Stimulated activated CD4-positive, alpha-beta T cell treated with anti-CD3 and anti-CD28 coated beads, Interleukin-15, amount 100 ng/mL, for 48 hours (primary cell): Measurements from ENCODE around the gene DENND2D.

Source experiments
- DNase-seq, 2 donors: peaks; one replicate each; pipeline ENCODE4 v3.0.0-alpha.2; 2020; ENCODE audit warnings: low read depth in 2 of 2

Gene DENND2D, protein sequence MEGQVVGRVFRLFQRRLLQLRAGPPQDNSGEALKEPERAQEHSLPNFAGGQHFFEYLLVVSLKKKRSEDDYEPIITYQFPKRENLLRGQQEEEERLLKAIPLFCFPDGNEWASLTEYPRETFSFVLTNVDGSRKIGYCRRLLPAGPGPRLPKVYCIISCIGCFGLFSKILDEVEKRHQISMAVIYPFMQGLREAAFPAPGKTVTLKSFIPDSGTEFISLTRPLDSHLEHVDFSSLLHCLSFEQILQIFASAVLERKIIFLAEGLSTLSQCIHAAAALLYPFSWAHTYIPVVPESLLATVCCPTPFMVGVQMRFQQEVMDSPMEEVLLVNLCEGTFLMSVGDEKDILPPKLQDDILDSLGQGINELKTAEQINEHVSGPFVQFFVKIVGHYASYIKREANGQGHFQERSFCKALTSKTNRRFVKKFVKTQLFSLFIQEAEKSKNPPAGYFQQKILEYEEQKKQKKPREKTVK

DNA sequence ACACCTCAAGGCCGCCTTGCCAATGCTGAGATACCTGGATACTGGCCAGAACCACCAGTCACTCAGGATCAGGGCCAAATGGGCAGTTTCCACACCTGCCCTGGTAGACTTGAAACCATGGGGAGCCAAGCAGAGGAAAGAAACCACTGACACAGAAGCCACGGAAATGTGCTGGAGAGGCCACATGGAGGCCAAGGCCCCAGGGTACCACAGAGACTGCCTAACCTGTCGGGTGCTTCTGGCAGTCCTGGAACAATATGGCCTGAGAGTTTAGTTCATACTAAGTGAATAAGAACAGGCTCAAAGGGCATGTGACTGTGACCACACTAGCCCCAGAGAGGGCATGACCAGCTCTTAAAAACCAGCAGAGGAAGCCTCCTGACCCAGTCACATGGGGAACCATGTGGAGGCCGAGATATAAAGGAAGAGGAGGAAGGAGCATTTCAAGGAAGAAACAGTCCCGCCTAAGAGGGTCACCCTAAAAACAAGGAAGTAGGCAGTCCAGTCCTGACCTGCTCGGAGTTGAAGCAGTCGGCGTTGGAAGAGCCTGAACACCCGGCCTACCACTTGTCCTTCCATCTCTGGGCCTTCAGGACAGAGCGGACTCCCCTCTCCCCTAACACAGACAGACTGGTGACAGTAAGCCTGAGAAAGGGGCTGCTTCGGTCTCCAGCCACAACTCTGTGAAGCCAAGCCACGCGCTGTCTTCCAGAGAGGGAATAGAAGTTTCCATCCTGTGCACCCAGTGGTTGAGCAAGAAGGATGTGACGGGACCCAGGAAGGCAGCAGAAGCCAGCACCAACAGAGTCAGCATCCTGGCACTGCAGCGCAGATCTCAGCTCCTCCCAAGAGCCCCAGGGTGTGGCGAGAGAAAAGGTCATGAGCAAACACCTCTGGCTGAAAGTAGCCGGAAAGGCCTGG lies at the start of gene DENND2D:
TSS of gene DENND2D (minus strand) at position 766 of the 921 bp plus-strand sequence. CDS start at position 579, 187 bp downstream.
- DNase-seq: peak; percentile 61 to 68

- DNase-seq: no peak
These were observed 49.5 kb upstream of the DENND2D start for GRCh38 chr1:111249960-111250359.

DNA sequence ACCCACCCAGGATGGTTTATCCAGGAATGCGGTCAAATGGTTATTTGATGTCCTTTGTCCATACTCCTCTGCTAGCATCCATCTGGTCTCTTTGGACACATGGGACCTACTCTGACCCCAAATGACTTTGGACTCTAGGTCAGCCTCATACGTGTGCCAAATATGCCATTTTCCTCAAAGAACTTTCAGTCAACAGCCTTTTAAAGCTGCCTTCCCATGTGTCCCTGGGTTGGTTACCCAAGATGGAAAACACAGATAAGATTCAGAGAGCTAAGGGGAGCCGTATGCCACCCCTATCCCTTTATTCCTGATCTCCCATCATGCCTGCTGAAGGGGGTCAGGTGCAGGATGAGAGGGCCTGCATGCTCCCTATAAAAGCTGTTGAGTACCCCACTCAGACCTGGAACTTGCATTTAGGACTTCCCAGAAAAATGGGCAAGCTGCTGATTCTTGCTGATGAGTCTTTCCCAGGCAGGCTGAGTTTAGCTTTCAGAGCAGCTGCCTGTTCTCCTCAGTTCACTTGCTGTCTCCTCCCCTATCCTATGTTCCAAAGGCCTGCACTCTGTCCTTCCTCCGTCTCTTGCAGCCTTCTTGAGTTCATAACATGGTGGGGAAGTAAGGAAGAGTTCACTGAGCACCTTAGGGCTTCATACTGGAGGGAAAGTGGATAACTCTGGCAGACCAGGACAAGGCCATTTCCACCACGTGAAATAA lies 46.8 kb upstream of the DENND2D start:
- DNase-seq: no peak

GRCh38 chr1:111242805-111243523 lies 42.5 kb upstream of the DENND2D start:
- no peak for DNase-seq

GRCh38 chr1:111241797-111242196 lies 41.4 kb upstream of the DENND2D start:
- DNase-seq: no peak

DNA sequence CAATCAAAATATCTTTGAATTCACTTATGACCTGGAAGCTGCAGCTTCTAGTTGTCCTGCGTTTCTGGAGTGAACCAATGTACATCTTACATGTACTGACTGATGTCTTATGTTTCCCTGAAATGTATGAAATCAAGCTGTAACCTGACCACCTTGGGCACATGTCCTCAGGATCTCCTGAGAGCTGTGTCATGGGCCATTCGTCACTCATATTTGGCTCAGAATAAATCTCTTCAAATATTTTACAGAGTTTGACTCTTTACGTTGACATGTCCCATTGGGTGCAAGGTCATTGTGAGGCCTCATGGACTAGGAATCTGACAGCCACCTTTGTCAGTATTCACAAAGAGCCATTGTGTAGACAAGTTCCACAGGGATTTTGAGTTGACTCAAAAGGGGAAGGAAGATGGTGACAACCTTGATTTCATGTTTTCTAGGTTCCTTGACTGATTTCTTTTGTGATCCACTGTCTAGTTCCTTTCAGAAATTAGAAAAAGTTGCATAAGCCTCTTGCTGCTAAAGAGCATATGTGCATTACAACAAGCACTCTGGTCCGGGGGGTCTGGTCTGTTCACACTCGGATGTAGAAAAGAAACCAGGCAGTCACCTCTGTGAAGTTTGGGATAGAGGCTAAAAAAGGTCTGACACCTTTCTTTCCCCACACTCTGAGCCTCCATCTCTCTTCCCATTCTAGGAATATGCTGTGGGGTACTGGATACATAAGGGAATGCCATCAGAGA lies 37.8 kb upstream of the DENND2D start:
- DNase-seq: no peak

DNA sequence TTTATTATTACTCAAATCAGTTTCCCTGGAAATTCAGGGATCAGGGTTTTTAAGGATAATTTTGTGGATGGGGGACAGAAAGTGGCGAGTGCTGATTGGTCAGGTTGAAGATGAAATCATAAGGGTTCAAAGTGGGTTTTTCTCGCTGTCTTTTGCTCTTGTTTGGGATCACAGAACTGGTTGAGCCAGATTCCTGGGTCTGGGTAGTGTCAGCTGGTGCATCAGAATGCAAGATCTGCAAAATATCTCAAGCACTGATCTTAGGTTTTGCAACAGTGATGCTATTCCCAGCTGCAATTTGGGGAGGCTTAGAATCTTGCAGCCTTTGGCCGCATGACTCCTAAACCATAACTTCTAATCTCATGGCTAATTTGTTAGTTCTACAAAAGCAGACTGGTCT lies 36.4 kb upstream of the DENND2D start:
- DNase-seq: no peak

GRCh38 chr1:111236379-111236778 lies 35.9 kb upstream of the DENND2D start:
- DNase-seq: no peak

DNA sequence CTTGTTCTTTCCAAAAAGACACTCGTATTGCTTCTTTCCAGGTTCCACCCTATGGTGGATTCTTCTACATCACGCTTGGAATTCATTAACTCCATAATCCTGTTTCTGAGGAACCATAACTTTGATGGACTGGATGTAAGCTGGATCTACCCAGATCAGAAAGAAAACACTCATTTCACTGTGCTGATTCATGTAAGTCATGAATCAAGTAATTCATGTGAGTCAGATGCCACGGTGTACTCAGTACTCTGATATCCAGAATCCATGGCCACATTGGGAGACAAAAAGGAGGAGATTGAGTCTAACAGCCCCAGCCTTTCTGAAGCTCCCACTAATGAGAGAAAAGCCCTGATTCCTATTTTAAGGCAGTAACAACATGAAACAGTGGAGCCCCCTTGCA lies 34.4 kb upstream of the DENND2D start:
- no peak for DNase-seq

DNA sequence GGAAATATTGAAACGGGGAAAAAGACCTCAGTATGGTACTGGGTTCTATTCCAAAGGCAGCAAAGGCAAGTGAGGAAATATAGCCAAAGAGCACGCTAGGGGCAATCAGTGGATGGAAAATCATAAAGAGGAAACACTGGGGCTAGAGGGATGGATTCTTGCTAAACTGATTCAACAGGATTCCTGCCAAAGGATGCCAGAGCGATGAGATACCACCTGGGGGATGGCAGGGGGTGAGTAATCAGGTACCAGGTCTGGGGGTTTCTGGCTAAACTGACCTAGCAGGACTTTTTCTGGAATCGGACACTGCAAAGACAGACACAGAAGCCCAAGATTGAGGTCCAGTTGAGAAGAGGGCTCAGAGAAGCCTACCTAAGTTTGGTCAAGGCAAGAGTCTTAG lies 33.8 kb upstream of the DENND2D start:
- no peak for DNase-seq

DNA sequence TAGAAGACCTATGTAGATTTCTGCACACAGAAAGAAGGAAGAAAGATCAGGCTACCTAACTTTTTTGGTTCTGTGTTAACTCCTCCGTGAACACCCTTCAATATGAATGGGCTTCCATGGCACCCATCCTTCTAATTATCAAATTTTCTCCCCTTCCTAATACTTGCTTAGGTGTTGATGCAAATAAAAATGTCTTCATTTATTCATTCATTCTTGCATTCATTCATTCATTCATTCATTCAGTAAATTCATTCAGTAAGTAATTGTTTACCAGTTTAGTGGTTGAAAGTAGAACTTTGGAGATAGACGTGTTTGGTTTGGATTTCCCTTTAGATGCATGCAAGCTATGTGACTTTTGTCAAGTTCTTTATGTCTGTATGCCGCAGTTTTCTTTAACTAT lies 31.7 kb upstream of the DENND2D start:
- no peak for DNase-seq

DNA sequence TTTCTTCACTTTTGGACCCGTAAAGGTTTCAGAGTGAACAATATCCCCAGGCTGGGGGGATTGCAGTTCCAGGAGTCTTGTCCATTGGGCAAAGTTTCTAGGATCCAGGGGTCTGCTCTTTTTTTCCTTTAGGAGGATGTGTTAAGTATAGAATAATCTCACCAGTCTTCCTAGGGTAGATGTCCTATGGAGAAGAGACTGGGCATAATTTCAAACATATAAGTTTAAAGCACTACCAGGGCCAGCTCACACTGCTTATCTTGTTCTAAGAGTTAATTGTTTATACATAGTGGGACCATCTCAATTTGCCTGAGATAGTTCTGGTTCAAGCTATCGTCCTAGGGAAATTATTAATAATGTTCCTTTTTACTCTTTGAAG lies 28.3 kb upstream of the DENND2D start:
- DNase-seq: no peak

- DNase-seq: no peak
These were observed 27.7 kb upstream of the DENND2D start for GRCh38 chr1:111227851-111228747.

DNA sequence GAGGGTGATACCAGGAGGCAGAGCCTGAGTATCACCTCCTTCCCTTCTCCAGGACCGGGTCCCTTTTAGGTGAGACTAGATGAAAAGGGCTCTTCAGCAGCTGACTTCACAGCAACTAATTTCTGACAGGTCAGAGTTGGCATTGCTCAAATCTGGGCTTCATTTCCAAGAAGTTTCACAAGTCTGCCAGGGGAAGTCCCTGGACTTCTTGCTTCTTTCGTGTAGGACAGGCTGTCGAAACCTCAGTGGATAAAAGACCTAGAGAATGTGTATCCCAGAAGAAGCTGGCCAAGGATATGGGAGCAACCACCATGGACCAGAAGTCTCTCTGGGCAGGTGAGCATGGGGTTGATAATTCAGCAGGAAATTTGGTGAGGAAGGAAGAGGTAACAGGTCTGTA lies 27.0 kb upstream of the DENND2D start, which contains the start of gene CHI3L2:
TSS of gene CHI3L2 (plus strand) at position 280 of the 400 bp plus-strand sequence. CDS start at position 297, 17 bp downstream.
- no peak for DNase-seq

GRCh38 chr1:111225717-111226400 lies 25.4 kb upstream of the DENND2D start:
- DNase-seq: no peak

DNA sequence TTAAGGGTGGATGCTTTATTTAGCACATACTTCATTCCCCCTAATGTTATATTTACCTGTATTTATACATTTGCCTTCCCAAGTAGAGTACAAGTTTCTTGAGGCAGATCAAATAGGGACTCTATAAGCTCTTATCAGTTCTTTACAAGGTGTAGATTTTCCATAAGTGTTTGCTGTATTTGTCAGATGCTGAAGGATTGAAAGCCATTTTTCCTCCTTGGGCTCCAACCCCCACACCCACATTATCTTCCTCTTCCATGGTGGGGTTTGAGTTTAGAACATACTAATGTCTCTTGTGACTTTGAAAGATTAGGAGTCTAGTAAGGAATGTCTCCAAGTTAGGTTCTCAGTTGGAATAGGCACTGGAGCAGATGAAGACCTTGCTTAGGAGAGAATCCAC lies 24.6 kb upstream of the DENND2D start:
- no peak for DNase-seq

- DNase-seq: no peak
These were observed 22.8 kb upstream of the DENND2D start for GRCh38 chr1:111223126-111223685.

GRCh38 chr1:111222308-111223125 lies 22.1 kb upstream of the DENND2D start:
- DNase-seq: peak; percentile 65 to 83
